ENCODE measurements around the gene CABLES1.

- TF ChIP-seq PBX3 (CRISPR knock-in tag; IDR thresholded peaks at IDR 0.05) (no peak), ZNF311 (tag by site-specific recombination; IDR thresholded peaks at IDR 0.05; ENCODE audit: borderline replicate concordance) (no peak), CTCF (tag by site-specific recombination; IDR thresholded peaks at IDR 0.05) (no peak), SETDB1 (IDR thresholded peaks at IDR 0.05; ENCODE audit: insufficient read length, low read length) (no peak), ZNF560 (tag by site-specific recombination; IDR thresholded peaks at IDR 0.05; ENCODE audit: borderline replicate concordance) (no peak), ZNF658 (tag by site-specific recombination; IDR thresholded peaks at IDR 0.05) (no peak), ZNF707 (tag by site-specific recombination; IDR thresholded peaks at IDR 0.05) (no peak), ZBTB6 (tag by site-specific recombination; IDR thresholded peaks at IDR 0.05) (no peak), KLF16 (tag by site-specific recombination; IDR thresholded peaks at IDR 0.05) (no peak), YY1 (tag by site-specific recombination; IDR thresholded peaks at IDR 0.05) (no peak)
Observed at GRCh38 chr18:23258566-23259469, 123.5 kb downstream of the CABLES1 start.
